IPS-20b (cell line): ENCODE data around the gene ATG2A.

Experiments used
- H3K27ac ChIP-seq: one replicate; pipeline ENCODE4 v1.5.1; 2013; ENCODE audit warnings: low read length
- H3K27me3 ChIP-seq: 2 replicates; pipeline ENCODE4 v1.6.1; 2013; ENCODE audit warnings: mild to moderate bottlenecking, low read length, inconsistent platforms; ENCODE audit not compliant: insufficient read depth
- H3K36me3 ChIP-seq: 2 replicates; pipeline ENCODE4 v1.6.1; 2013; ENCODE audit warnings: low read depth, mild to moderate bottlenecking, inconsistent platforms, low read length, moderate library complexity; ENCODE audit not compliant: insufficient read depth
- H3K4me1 ChIP-seq: 2 replicates; pipeline ENCODE4 v1.6.1; 2013; ENCODE audit warnings: mild to moderate bottlenecking, control low read depth, inconsistent platforms, low read length, moderate library complexity; ENCODE audit not compliant: insufficient read depth
- H3K4me3 ChIP-seq: 2 replicates; pipeline ENCODE4 v1.5.1; 2013; ENCODE audit warnings: mild to moderate bottlenecking, low read length, inconsistent platforms
- H3K9ac ChIP-seq: 2 replicates; pipeline ENCODE4 v1.6.1; 2013; ENCODE audit warnings: low read depth, mild to moderate bottlenecking, inconsistent platforms, low read length, moderate library complexity
- H3K9me3 ChIP-seq: 2 replicates; pipeline ENCODE4 v1.6.1; 2013; ENCODE audit warnings: mild to moderate bottlenecking, low read depth, low read length, inconsistent platforms; ENCODE audit not compliant: insufficient read depth

Gene ATG2A

DNA sequence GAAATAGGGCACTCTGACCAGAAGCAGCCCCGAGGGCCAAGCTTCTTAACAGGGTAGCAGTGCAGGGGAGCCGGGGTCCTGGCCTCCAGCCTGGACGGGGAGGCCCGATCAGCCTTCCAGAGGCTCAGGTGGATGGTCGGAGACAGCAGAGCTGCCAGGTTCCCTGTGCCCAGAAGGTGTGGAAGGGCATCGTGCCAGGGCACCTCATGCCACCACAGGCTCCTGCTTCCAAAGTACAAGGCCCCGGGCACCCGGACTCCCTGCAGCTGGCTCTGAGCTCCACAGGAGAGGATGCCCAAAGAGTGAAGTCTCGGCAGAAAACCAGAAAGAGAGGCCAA lies 52.9 kb downstream of the ATG2A start:
- Histone ChIP-seq H3K36me3 (no peaks in the 10 kb centered on the region), H3K9me3 (no peaks in the 10 kb centered on the region), H3K27me3 (no peaks in the 10 kb centered on the region), H3K9ac (peak overlapping the region; percentile 49), H3K4me3 (no peak overlapping the region), H3K4me1 (peaks cover 17% of the 10 kb centered on the region; the same call in 1 of the 2 replicates), H3K27ac (peak overlapping the region; percentile 27)

DNA sequence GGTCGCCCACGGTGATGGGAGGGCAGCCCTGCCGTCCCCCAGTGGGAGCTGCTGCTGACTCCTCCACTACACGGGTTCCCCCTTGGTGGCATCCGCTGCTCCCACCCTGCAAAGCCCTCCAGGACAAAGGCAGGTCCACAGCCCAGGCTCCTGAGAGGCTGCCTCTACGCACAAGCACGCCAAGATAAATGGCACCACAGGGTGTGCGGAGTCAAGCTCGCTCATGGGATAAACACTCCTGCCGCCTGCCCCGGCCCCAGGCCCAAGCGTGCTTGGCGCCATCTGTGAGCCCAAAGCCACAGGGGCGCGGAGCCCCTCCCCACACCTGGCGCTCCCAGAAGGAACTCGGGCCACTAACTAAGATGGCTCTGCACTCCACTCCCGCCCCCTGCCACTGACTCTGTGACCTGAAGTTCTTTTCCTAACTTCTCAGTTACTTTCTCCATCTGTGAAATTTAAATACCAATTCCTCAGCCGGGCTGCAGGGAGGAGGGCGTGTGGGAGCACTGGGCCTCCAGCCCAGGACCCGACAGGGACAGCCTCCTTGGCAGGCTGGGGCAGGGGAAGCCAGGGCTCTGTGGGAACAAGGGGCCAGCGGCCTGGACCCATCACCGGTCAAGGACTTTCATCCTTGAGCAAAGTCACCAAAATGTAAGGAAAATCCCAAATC lies 53.5 kb downstream of the ATG2A start:
- Histone ChIP-seq H3K9me3 (no peaks in the 10 kb centered on the region), H3K27me3 (no peaks in the 10 kb centered on the region), H3K4me1 (peaks cover 17% of the 10 kb centered on the region; the same call in 1 of the 2 replicates), H3K9ac (peak overlapping the region; percentile 63), H3K27ac (no peak overlapping the region), H3K36me3 (peaks cover 1% of the 10 kb centered on the region; the same call in 1 of the 2 replicates), H3K4me3 (no peak overlapping the region)

DNA sequence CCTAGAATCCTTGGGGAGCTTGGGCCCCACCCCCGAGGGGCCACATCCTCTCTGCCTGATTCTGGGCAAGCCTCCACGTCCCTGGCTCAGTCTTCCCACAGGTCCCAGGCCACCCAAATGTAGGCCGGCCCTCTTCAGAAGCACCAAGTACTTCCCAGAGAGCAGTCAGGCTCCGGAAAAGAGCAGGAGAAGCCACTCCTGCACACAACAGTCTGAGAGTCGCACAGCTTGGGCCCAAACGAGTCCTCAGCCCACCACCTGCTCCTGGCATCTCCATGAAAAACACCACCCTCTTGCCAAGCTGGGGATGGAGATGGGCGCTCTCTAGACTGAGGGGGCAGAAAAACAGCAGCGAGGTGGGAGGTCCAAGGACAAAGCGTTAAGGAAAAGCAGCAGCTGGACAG lies 54.0 kb downstream of the ATG2A start:
- H3K36me3 ChIP-seq: peaks cover 5% of the 10 kb centered on the region; the same call in 1 of the 2 replicates
- peaks cover 17% of the 10 kb centered on the region; the same call in 1 of the 2 replicates for H3K4me1 ChIP-seq
- no peak overlapping the region for H3K4me3 ChIP-seq
- H3K27me3 ChIP-seq: no peaks in the 10 kb centered on the region
- no peaks in the 10 kb centered on the region for H3K9me3 ChIP-seq
- no peak overlapping the region for H3K27ac ChIP-seq
- H3K9ac ChIP-seq: peak overlapping the region; percentile 63; the same call in 1 of the 2 replicates

DNA sequence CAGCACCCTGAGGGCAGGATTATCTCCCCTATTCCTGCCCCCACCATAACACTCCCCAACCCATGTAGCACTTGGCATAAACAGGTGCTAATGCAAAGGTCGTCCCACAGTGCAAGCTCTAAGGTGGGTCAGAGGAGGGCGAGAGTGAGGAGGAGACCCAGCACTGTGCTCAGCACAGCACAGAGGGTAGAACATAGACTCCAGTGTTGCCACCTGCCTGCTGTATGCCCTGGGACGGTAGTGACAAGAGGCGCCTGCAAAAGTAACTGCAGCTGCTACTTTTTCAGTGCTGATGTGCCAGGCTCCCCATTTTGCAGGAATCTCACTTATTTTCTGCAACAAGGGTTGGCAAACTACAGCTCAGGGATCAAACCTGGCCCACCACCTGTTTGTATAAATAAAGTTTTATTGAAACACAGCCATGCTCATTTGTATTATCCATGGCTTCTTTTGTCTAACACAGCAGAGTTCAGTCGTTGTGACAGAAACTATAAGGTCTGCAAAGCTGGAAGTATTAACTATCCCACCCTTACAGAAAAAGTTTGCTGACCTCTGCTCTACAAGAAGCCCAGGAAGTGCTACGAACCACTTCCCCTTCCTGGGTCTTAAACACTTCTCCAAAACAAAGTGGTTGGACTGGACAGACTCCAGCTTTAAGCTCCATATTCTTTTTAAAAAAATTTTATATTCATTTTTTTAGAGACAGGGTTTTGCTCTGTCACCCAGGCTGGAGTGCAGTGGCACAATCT lies 55.6 kb downstream of the ATG2A start:
- H3K4me1 ChIP-seq: peaks cover 17% of the 10 kb centered on the region; the same call in 1 of the 2 replicates
- no peak overlapping the region for H3K9ac ChIP-seq
- H3K27ac ChIP-seq: no peak overlapping the region

DNA sequence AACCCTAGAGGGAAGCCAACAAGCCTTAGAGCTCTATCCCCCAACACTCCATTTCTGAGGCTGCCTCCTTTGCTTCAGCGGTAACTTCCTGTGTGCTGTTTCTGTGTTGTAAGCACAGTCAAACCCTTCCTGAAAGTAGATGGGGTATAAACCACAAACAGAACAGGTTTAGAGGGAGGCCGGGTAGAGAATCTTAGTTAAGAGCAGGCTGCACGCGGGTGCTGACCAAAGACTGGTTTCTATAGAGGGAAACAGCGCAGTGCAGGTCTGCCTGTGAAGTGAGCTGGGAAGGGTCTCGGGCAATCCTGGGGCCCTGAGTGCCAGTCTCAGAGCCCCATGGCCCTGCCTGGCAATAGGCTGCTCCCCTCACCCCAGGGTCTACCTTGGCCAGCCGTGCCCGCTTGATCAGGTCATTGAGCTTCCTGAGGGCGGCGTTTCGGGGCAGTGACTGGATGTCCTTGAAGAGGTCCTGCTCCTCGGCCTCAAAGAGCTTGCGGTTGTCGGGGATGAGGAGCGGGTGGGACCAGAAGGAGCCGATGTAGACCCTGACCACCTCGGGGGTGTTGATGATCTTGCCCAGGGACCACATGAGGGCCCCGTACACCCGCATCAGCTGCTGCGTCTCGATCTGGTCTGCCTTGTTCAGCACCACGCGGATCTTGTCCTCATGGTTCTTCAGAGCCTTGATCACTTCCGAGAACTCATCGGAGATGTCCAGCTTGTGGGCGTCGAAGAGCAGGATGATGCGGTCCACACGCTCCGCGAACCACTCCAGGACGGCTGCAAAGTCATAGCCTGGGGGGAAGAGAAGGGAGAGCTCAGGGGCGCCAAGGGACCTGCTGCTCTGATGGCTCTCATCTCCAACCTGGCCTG lies 57.2 kb downstream of the ATG2A start:
- no peak overlapping the region for H3K27ac ChIP-seq
- H3K9me3 ChIP-seq: no peaks in the 10 kb centered on the region
- H3K9ac ChIP-seq: no peak overlapping the region
- no peaks in the 10 kb centered on the region for H3K27me3 ChIP-seq
- peaks cover 6% of the 10 kb centered on the region for H3K36me3 ChIP-seq
- no peak overlapping the region for H3K4me3 ChIP-seq
- H3K4me1 ChIP-seq: peaks cover 13% of the 10 kb centered on the region; the same call in 1 of the 2 replicates

More for the DNA sequence above, 55.6 kb downstream of the ATG2A start:
- no peaks in the 10 kb centered on the region for H3K27me3 ChIP-seq
- H3K4me3 ChIP-seq: no peak overlapping the region
- peaks cover 5% of the 10 kb centered on the region; the same call in 1 of the 2 replicates for H3K36me3 ChIP-seq
- H3K9me3 ChIP-seq: no peaks in the 10 kb centered on the region

DNA sequence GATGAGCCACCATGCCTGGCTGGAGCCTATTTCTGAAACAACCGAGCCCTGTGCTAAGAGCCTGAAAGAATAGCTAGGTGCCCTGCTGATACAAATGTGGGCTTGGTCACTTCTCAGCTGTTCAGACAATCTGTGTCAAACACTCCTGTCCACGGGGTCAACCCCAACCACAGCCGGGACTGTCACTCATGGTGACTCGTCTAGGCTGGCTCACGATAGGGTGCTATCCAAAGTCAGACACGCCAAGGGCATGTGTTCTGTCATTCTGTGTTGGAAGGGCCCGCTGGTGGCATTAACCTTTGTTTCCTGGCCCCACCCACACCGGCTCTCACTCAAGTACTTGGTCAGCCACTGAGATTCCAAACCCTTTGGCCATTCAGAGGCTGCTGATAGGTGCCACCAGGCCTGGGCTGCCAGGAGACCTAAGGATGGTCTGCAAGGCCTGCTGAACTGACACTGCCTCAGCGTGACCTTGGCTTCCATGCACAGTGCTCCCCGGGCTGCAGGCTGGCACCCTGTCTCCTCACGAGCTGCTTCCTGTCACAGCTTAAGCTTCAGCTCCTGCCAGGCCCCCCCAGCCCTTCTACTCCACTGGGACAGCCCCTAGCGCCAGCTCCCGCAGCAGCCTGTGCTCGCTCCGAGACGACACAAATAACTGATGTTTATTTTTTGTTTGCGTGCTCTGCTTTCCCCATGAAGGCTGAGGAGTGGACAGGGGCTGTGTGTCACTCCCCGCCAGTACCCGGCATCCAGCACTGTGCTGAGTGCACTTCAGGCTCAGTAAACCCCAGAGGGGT lies 58.3 kb downstream of the ATG2A start:
- no peaks in the 10 kb centered on the region for H3K9me3 ChIP-seq
- no peak overlapping the region for H3K4me3 ChIP-seq
- no peak overlapping the region for H3K9ac ChIP-seq
- no peak overlapping the region for H3K27ac ChIP-seq
- H3K4me1 ChIP-seq: peaks cover 7% of the 10 kb centered on the region; the same call in 1 of the 2 replicates
- H3K27me3 ChIP-seq: no peaks in the 10 kb centered on the region
- H3K36me3 ChIP-seq: peaks cover 8% of the 10 kb centered on the region

DNA sequence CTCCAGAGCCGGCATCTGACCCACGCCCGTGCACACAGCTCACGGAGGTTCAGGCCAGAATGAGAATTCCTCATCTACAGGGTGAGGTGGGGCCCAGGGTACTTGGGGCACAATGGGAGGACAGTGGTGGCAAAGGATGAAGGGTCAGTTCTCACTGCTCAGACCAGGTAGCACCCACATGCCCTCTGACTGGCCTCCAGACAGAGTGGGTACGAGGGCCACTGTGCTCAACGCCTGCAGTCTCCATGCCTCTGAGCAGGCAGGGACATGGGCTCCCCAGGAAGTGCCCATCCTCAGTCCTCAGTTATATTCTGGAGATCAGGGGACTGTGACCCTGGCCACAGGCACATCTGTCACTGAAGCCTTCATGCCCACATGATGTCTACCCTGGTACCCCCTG lies 59.5 kb downstream of the ATG2A start:
- H3K27ac ChIP-seq: no peak overlapping the region
- H3K4me1 ChIP-seq: no peaks in the 10 kb centered on the region
- no peaks in the 10 kb centered on the region for H3K27me3 ChIP-seq
- no peaks in the 10 kb centered on the region for H3K9me3 ChIP-seq
- H3K36me3 ChIP-seq: peaks cover 8% of the 10 kb centered on the region
- no peak overlapping the region for H3K4me3 ChIP-seq
- no peak overlapping the region for H3K9ac ChIP-seq

DNA sequence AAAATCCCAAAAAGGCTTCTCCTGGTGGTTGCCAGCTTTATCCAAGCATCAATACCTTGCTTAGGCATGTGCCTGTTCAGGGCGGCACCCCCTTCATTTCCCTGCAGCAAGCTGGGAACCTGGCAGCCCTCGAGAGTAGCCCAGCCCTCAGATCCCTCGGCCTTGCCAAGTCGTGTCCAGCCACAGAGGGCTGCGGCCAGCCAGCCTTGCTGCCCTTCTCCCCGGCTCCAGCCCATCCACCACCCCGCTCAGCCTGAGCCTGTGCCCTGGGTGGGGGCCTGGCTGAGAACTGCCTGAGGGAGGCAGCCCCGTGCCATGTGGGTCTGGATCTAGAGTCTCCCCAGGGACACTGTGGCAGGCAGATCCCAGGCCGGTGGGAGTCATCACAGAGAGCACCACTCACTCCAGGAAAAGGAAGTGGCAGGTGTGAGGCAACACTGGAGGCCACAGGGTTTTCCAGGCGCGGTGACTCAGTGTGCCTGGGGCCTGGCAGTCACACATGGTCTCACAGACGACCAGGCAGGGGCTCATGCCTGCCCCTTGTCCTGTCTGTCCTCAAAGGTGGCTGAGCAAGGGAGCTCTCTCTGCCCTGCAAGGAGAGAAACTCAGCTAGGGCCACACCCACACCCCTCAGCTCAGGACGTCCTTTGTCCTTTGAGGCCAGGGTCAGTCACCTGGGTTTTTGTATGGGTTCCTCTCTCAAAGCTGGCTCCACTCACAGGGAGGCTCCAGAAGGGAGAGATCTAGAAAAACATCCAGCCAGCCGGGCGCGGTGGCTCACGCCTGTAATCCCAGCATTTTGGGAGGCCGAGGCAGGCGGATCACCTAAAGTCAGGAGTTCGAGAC lies 60.4 kb downstream of the ATG2A start:
- H3K9me3 ChIP-seq: no peaks in the 10 kb centered on the region
- H3K9ac ChIP-seq: no peak overlapping the region
- no peaks in the 10 kb centered on the region for H3K27me3 ChIP-seq
- peaks cover 8% of the 10 kb centered on the region for H3K36me3 ChIP-seq
- no peak overlapping the region for H3K4me3 ChIP-seq
- H3K27ac ChIP-seq: no peak overlapping the region
- no peaks in the 10 kb centered on the region for H3K4me1 ChIP-seq

DNA sequence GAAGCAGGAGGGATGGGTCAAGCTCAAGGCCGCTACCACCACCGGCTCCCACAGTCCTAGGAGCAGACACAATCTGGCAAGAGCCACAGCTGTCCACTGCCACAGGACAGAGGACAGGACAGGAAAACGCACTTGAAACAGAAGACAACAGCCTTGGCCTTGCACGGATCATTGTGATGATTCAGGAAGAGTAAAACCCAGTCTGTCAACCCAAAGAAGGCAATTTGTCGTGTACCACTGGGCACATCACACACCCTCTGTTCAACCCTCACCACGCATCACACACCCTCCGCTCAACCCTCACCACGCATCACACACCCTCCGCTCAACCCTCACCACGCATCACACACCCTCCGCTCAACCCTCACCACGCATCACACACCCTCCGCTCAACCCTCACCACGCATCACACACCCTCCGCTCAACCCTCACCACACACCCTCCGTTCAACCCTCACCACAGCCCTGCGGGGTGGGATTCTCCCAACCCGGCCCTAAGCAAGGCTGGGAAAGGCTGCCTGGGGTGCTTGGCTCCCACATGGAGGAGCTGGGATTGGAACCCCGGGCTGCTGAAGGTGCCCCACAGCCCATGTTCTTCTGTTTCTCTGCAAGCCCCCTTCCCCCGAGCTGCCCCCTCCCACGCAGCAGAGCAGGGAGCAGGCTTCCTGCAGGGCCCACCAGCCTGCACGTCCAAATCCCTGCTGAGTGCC lies 61.3 kb downstream of the ATG2A start:
- Histone ChIP-seq H3K9me3 (no peaks in the 10 kb centered on the region), H3K27ac (no peak overlapping the region), H3K9ac (no peak overlapping the region), H3K36me3 (peaks cover 8% of the 10 kb centered on the region), H3K4me3 (no peak overlapping the region), H3K4me1 (no peaks in the 10 kb centered on the region), H3K27me3 (no peaks in the 10 kb centered on the region)
